Measurements from ENCODE around the gene TSPO. TPM values are rescaled to one million over a fixed set of nuclear protein-coding genes. Genes with fewer than 3 reads are reported as not detected.

TSPO gene
- total and polyA plus RNA-seq, 2 of the 13 experiments (the other 11 are each of a cell fraction or from before 2014, with no cell fraction given), result 0.46 to 1.4 TPM

GRCh38 chr22:43174941-43175531, 23.7 kb downstream of the TSPO start (continued):
- no peak for TF ChIP-seq ZNF354B (CRISPR knock-in tag; IDR thresholded peaks at IDR 0.05)
- TF ChIP-seq DDIT3 (CRISPR knock-in tag; IDR thresholded peaks at IDR 0.05), result no peak
- no peak for TF ChIP-seq ZBTB8A (CRISPR knock-in tag; IDR thresholded peaks at IDR 0.05; ENCODE audit: borderline replicate concordance, low read depth)
- no peak for TF ChIP-seq SP5 (CRISPR knock-in tag; IDR thresholded peaks at IDR 0.05; ENCODE audit: borderline replicate concordance, low read depth)
- no peak for TF ChIP-seq ATF7 (IDR thresholded peaks at IDR 0.05)
- no peak for TF ChIP-seq ATF7 (CRISPR knock-in tag; IDR thresholded peaks at IDR 0.05)

- H3K4me3 ChIP-seq (replicated peaks in 1 of 3; ENCODE audit: insufficient read depth in 1 of 3, low read depth in 2 of 3, low read length in 3 of 3), result no peak overlapping the region
- H3K4me2 ChIP-seq (ENCODE audit: low read depth, low read length), result no peak overlapping the region
- ChIA-PET POLR2A (no interaction called here), CTCF (ENCODE audit: low intra/inter-chr PET ratio, low total read pairs) (no interaction called here)
- ATAC-seq (no peak), DNase-seq (ENCODE audit: low spot score) (no peak), FAIRE-seq (no peak)
- in situ Hi-C loops (cut with HindIII; ENCODE audit: extremely low pct_ligation_motif_present, low pct_unique_long_range_greater_than_20kb), result no loop called here
- no peak overlapping the region for H2AFZ ChIP-seq (ENCODE audit: low read length)
- no peaks in the 10 kb centered on the region for H3K27me3 ChIP-seq (ENCODE audit: control insufficient read depth in 1 of 2, insufficient read depth in 2 of 2, low read length in 2 of 2)
- WGBS (ENCODE audit: low lambda C conversion rate), result 99% methylated on average over 15 of the region's 15 CpGs
- no peaks in the 10 kb centered on the region for H4K20me1 ChIP-seq (ENCODE audit: insufficient read depth, low read length)
- no peak overlapping the region for H3K9ac ChIP-seq (ENCODE audit: insufficient read depth, low read depth, low read length)
- H3K27ac ChIP-seq (ENCODE audit: extremely low read length, insufficient read depth, low read length), result no peak overlapping the region
- TF ChIP-seq ZNF335 (CRISPR knock-in tag; IDR thresholded peaks at IDR 0.05), result no peak
- H3K9me3 ChIP-seq (ENCODE audit: low read length), result no peaks in the 10 kb centered on the region
- intact Hi-C loops (cut with micrococcal nuclease; ENCODE audit: unreplicated experiment), result no loop called here
- BruUV-seq (replicated peaks), result no TSS peak
- H3K79me2 ChIP-seq (ENCODE audit: insufficient read depth, low read length), result no peaks in the 10 kb centered on the region
- H3K4me1 ChIP-seq (ENCODE audit: insufficient read depth, low read length), result no peaks in the 10 kb centered on the region
- peaks cover 20 to 57% of the 10 kb centered on the region in 2 experiments; a peak in 4 of 5 replicates for H3K36me3 ChIP-seq (replicated peaks in 1 of 2; ENCODE audit: control insufficient read depth in 1 of 2, insufficient read depth in 2 of 2, low read length in 2 of 2)
Measured at GRCh38 chr22:43176090-43176489, 24.7 kb downstream of the TSPO start.

GRCh38 chr22:43177479-43177878, 26.1 kb downstream of the TSPO start:
- ChIA-PET CTCF (ENCODE audit: low intra/inter-chr PET ratio, low total read pairs) (no interaction called here), POLR2A (no interaction called here)
- ATAC-seq, result no peak
- H3K79me2 ChIP-seq (ENCODE audit: insufficient read depth, low read length), result no peaks in the 10 kb centered on the region
- FAIRE-seq, result no peak
- no TSS peak for BruUV-seq (replicated peaks)
- peaks cover 18 to 52% of the 10 kb centered on the region in 2 experiments; a peak in 4 of 5 replicates for H3K36me3 ChIP-seq (replicated peaks in 1 of 2; ENCODE audit: control insufficient read depth in 1 of 2, insufficient read depth in 2 of 2, low read length in 2 of 2)
- in situ Hi-C loops (cut with HindIII; ENCODE audit: extremely low pct_ligation_motif_present, low pct_unique_long_range_greater_than_20kb) (no loop called here), intact Hi-C loops (cut with micrococcal nuclease; ENCODE audit: unreplicated experiment) (no loop called here)
- no peak for DNase-seq (ENCODE audit: low spot score)
- H3K27me3 ChIP-seq (ENCODE audit: control insufficient read depth in 1 of 2, insufficient read depth in 2 of 2, low read length in 2 of 2), result no peaks in the 10 kb centered on the region
- 70% methylated on average over 2 of the region's 7 CpGs for WGBS (ENCODE audit: low lambda C conversion rate)
- no peaks in the 10 kb centered on the region for H3K9me3 ChIP-seq (ENCODE audit: low read length)
- H4K20me1 ChIP-seq (ENCODE audit: insufficient read depth, low read length), result no peaks in the 10 kb centered on the region
- no peak overlapping the region for H3K27ac ChIP-seq (ENCODE audit: extremely low read length, insufficient read depth, low read length)
- H3K4me2 ChIP-seq (ENCODE audit: low read depth, low read length), result no peak overlapping the region
- no peak overlapping the region for H3K4me3 ChIP-seq (replicated peaks in 1 of 3; ENCODE audit: insufficient read depth in 1 of 3, low read depth in 2 of 3, low read length in 3 of 3)
- H3K4me1 ChIP-seq (ENCODE audit: insufficient read depth, low read length), result no peaks in the 10 kb centered on the region
- no peak overlapping the region for H2AFZ ChIP-seq (ENCODE audit: low read length)
- no peak overlapping the region for H3K9ac ChIP-seq (ENCODE audit: insufficient read depth, low read depth, low read length)
- TF ChIP-seq ZNF501 (CRISPR knock-in tag; IDR thresholded peaks at IDR 0.05), result no peak
- TF ChIP-seq ZUFSP (CRISPR knock-in tag; IDR thresholded peaks at IDR 0.05; ENCODE audit: borderline replicate concordance), result no peak
- no peak for TF ChIP-seq IRF2 (CRISPR knock-in tag; IDR thresholded peaks at IDR 0.05)
- TF ChIP-seq ZNF549 (CRISPR knock-in tag; IDR thresholded peaks at IDR 0.05), result no peak
- no peak for TF ChIP-seq ZBTB44 (CRISPR knock-in tag; IDR thresholded peaks at IDR 0.05)
- TF ChIP-seq PPARG (CRISPR knock-in tag; conservative IDR thresholded peaks at IDR 0.05), result no peak
- TF ChIP-seq SIN3B (IDR thresholded peaks at IDR 0.05; ENCODE audit: low read length), result no peak
- no peak for TF ChIP-seq KAT2B (IDR thresholded peaks at IDR 0.05; ENCODE audit: borderline replicate concordance, low read depth, low read length)
- no peak for TF ChIP-seq CBX1 (IDR thresholded peaks at IDR 0.05; ENCODE audit: low read depth)

Measured in HepG2 (cell line).